Esophagus muscularis mucosa (tissue), 4 donors: ENCODE results near the gene ALG10. TPM values are rescaled to one million over a fixed set of nuclear protein-coding genes. Genes with fewer than 3 reads are reported as not detected.
"Not testable (repeated sequence)": the region's sequence is repeated elsewhere in the genome, so short reads cannot be mapped to it uniquely, and the experiment has no call there.

Experiments used
- DNase-seq: peaks from one replicate; pipeline ENCODE4 v3.0.0-alpha.2; 2017; ENCODE audit errors: extremely low spot score
- H3K27ac ChIP-seq, 4 donors: fragments of 200-600 bp; sonication (generic); replicated peaks in 1 of 4; 1 replicate in 3 of 4; 2 replicates in 1 of 4; pipeline ENCODE4 v1.5.1; 2016 to 2019; ENCODE audit warnings: mild to moderate bottlenecking in 1 of 4
- H3K27me3 ChIP-seq, 4 donors: fragments of 200-600 bp; sonication (generic); one replicate each; pipeline versions ENCODE4 v1.5.1 to v1.6.0; 2016 to 2019
- H3K36me3 ChIP-seq, 4 donors: fragments of 200-600 bp; sonication (generic); one replicate each; pipeline ENCODE4 v1.5.1; 2016 to 2019
- H3K4me1 ChIP-seq, 4 donors: fragments of 200-600 bp; sonication (generic); one replicate each; pipeline ENCODE4 v1.5.1; 2016 to 2019
- H3K4me3 ChIP-seq, 4 donors: fragments of 200-600 bp; sonication (generic); 1 replicate in 2 of 4; 2 replicates in 2 of 4; pipeline ENCODE4 v1.5.1; 2016 to 2019; ENCODE audit warnings: mild to moderate bottlenecking in 4 of 4, moderate library complexity in 1 of 4
- H3K9me3 ChIP-seq, 4 donors: fragments of 200-600 bp; sonication (generic); 1 replicate in 3 of 4; 2 replicates in 1 of 4; pipeline ENCODE4 v1.5.1; 2016 to 2019
- EP300 ChIP-seq: sonication (generic); formaldehyde crosslinking; IDR thresholded peaks from one replicate; pipeline ENCODE4 v1.6.1; 2017; ENCODE audit warnings: antibody characterized with exemption
- POLR2A ChIP-seq: fragments of 450-650 bp; IDR thresholded peaks from one replicate; pipeline ENCODE4 v1.6.1; 2017; ENCODE audit warnings: antibody characterized with exemption, moderate library complexity, mild to moderate bottlenecking, low read depth
- POLR2AphosphoS5 ChIP-seq, 2 donors: sonication (generic); formaldehyde crosslinking; IDR thresholded peaks; one replicate each; pipeline ENCODE4 v1.6.1; 2017; ENCODE audit warnings: antibody characterized with exemption in 2 of 2
- WGBS: methylation state at CpG from one replicate; pipeline ENCODE4 v1.1.5; 2018; 5-methylcytosine and 5-hydroxymethylcytosine counted together
- intact Hi-C: fragments of 100-400 bp; cut with DNase I; formaldehyde crosslinking; loops from one replicate; pipeline ENCODE4 v1.15.1; 2023
- total RNA-seq, 4 donors: library from RNA; depleted of rRNA; stranded (reverse); fragments of >200 nt; gene quantifications; one replicate each; pipeline versions ENCODE4 v1.1.0 to v1.2.1, GENCODE V29; 2016
- TF ChIP-seq, protein P1 (sequence below), 3 experiments: fragments of 200-600 bp in 2 of 3; fragments of 450-650 bp in 1 of 3; sonication (generic) in 2 of 3; IDR thresholded peaks; one replicate each; pipeline ENCODE4 v1.5.1; 2017 to 2019; ENCODE audit warnings: antibody characterized with exemption in 3 of 3, mild to moderate bottlenecking in 2 of 3, moderate library complexity in 1 of 3

The ALG10 gene
- total RNA-seq, 4 donors from 2014 or later, result 3.8 to 8.7 (median 5.1) TPM

GRCh38 chr12:34033628-34034296 lies 11.5 kb downstream of the ALG10 start:
- H3K27ac ChIP-seq, result no peak overlapping the region
- intact Hi-C loops, result no loop called here
- no peak for DNase-seq
- no peak overlapping the region for H3K4me3 ChIP-seq
- no peak for TF ChIP-seq EP300
- TF ChIP-seq POLR2AphosphoS5 (IDR thresholded peaks at IDR 0.05), result no peak
- TF ChIP-seq, protein P1, sequence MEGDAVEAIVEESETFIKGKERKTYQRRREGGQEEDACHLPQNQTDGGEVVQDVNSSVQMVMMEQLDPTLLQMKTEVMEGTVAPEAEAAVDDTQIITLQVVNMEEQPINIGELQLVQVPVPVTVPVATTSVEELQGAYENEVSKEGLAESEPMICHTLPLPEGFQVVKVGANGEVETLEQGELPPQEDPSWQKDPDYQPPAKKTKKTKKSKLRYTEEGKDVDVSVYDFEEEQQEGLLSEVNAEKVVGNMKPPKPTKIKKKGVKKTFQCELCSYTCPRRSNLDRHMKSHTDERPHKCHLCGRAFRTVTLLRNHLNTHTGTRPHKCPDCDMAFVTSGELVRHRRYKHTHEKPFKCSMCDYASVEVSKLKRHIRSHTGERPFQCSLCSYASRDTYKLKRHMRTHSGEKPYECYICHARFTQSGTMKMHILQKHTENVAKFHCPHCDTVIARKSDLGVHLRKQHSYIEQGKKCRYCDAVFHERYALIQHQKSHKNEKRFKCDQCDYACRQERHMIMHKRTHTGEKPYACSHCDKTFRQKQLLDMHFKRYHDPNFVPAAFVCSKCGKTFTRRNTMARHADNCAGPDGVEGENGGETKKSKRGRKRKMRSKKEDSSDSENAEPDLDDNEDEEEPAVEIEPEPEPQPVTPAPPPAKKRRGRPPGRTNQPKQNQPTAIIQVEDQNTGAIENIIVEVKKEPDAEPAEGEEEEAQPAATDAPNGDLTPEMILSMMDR (IDR thresholded peaks at IDR 0.05), result peak; percentile 33 to 59 (median 45)
- TF ChIP-seq POLR2A, result no peak
- 17% methylated on average over 1 of the region's 1 CpG for WGBS
- no peaks in the 10 kb centered on the region for H3K36me3 ChIP-seq
- H3K27me3 ChIP-seq, result no peaks in the 10 kb centered on the region
- no peaks in the 10 kb centered on the region for H3K4me1 ChIP-seq
- no peaks in the 10 kb centered on the region for H3K9me3 ChIP-seq

DNA sequence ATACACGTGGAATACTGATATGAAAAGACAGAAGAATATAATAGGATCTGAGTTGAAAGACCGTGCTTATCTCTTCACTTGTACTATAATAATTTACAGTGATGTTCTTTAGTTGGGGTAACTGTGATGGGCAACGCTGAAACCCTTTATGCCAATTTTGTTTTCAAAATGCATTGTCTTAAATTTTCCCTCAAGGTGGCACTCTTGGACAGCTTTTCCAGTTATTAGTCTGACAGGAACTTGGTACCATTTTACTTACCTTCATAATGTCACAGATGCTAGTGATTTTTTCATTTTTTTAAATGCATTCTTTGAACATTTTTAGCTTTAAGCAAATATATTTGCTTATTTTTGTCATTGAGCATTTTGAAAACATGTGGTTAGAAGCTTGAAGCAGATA lies 16.1 kb downstream of the ALG10 start:
- WGBS, result 79% methylated on average over 3 of the region's 3 CpGs

DNA sequence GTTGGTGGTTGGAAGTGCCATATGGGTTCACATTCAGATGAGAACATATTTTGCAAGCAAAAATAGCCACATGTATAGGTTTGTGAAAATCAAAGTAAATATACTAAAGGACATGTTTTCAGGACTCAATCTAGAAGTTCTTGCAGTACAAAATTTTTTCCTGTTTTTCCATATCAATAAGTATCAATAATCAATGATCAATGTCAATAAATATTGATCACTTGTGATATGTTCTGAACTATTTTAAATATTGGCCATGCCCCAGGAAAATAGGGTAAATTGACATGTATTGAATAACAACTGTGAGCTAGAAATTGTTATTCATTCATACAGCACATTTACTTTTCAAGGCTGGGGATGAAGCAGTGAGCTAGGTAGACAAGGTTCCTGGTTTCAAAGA lies 24.3 kb downstream of the ALG10 start:
- intact Hi-C loops, result no loop called here
- Histone ChIP-seq H3K9me3 (peaks cover 0 to 14% (median 3%) of the 10 kb centered on the region in 4 donors), H3K4me3 (no peak overlapping the region), H3K27me3 (no peaks in the 10 kb centered on the region), H3K4me1 (no peaks in the 10 kb centered on the region), H3K27ac (no peak overlapping the region), H3K36me3 (no peaks in the 10 kb centered on the region)
- TF ChIP-seq POLR2A (no peak), EP300 (no peak), POLR2AphosphoS5 (IDR thresholded peaks at IDR 0.05) (no peak)
- TF ChIP-seq, protein P1 (IDR thresholded peaks at IDR 0.05), result no peak
- no peak for DNase-seq

More for the DNA sequence above, 16.1 kb downstream of the ALG10 start:
- DNase-seq, intact Hi-C loops, H3K4me3 ChIP-seq, H3K27ac ChIP-seq, H3K36me3 ChIP-seq, H3K9me3 ChIP-seq, H3K4me1 ChIP-seq, H3K27me3 ChIP-seq: not testable (repeated sequence)

DNA sequence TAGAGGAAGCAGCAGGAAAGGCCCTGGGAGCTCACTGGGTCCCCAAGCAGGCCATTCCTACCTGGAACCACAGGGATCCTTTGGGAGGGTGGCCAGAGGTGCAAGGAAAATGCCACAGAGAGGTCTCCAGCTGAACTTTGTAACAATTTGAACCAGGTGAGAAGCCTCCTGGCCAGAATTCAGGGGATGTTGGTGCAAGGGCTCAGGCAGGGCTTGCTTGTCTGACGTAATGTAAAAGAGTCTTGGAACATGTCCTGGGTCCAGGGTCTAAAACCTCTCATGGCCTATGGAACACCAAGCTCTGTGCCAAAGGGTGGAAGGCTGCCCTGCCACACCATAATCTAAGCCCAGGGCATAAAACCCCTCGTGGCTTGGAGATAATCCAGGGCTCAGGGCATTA lies 25.6 kb downstream of the ALG10 start:
- WGBS, result 83% methylated on average over 2 of the region's 2 CpGs
- H3K27me3 ChIP-seq, H3K4me1 ChIP-seq, DNase-seq, H3K36me3 ChIP-seq, H3K4me3 ChIP-seq, intact Hi-C loops, H3K27ac ChIP-seq: not testable (repeated sequence)
- H3K9me3 ChIP-seq, result peaks cover 0 to 18% (median 10%) of the 10 kb centered on the region in 4 donors

DNA sequence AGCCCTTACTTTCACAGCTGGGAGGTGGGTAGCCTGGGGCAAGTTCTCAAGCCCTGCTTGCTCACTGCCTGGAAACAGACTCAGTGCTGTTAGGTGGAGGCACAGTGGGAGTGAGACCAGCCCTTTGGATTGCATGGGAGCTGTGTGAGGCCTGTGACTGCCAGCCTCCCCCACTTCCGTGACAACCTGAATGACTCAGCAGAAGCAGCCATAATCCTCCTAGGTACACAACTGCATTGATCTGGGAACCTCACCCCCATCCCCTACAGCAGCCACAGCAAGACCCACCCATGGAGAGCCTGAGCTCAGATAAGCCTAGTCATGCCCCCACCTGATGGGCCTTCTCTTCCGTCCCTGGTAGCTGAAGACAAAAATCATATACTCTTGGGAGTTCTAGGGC lies 26.4 kb downstream of the ALG10 start:
- peaks cover 0 to 18% (median 10%) of the 10 kb centered on the region in 4 donors for H3K9me3 ChIP-seq
- intact Hi-C loops, result no loop called here
- DNase-seq, result no peak
- H3K4me3 ChIP-seq, result no peak overlapping the region
- WGBS, result 100% methylated on average over 1 of the region's 2 CpGs
- TF ChIP-seq, protein P1 (IDR thresholded peaks at IDR 0.05), result no peak
- no peaks in the 10 kb centered on the region for H3K4me1 ChIP-seq
- H3K27me3 ChIP-seq, result no peaks in the 10 kb centered on the region
- no peaks in the 10 kb centered on the region for H3K36me3 ChIP-seq
- H3K27ac ChIP-seq, result no peak overlapping the region

GRCh38 chr12:34051486-34051885 lies 29.2 kb downstream of the ALG10 start:
- 63% methylated on average over 1 of the region's 1 CpG for WGBS
- no peak overlapping the region for H3K27ac ChIP-seq
- H3K27me3 ChIP-seq, result no peaks in the 10 kb centered on the region
- H3K9me3 ChIP-seq, result peaks cover 0 to 18% (median 10%) of the 10 kb centered on the region in 4 donors
- H3K4me1 ChIP-seq, result no peaks in the 10 kb centered on the region
- intact Hi-C loops, result no loop called here
- no peak overlapping the region for H3K4me3 ChIP-seq
- DNase-seq, result no peak
- TF ChIP-seq POLR2A, result no peak
- TF ChIP-seq POLR2AphosphoS5 (IDR thresholded peaks at IDR 0.05), result no peak
- TF ChIP-seq, protein P1 (IDR thresholded peaks at IDR 0.05), result no peak
- no peak for TF ChIP-seq EP300
- no peaks in the 10 kb centered on the region for H3K36me3 ChIP-seq
